ENCODE data around the gene APBA2. TPM values are rescaled to one million over a fixed set of nuclear protein-coding genes. Genes with fewer than 3 reads are reported as not detected.

APBA2 gene
- total RNA-seq, 1 donor from 2014 or later, result 41.0 TPM

DNA sequence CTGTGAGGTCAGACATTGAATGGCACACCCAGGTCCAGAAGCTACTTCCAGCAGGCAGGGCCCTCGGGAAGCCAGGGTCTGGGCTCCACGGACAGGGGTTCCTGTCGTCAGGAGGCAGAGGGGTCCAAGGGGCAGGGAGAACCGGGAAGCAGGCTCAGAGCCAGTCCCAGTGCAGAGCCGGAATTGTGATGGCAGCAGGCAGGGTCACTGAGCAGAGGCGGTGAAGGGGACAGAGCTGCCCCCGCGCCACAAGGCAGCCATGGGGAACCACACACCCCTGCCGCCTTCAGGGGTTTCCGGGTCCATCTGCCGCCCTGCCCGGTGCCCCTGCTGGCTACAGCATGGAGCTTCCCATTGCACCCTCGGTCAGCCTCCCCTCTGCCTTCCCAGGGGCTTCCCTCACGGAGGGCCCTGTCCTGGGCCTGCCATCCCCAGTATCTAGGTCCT, 247.0 kb downstream of the APBA2 start:
- no peak for DNase-seq (ENCODE audit: low spot score, unreplicated experiment)
- H3K4me1 Mint-ChIP-seq (ENCODE audit: low read depth), result no peaks in the 10 kb centered on the region
- H3K36me3 Mint-ChIP-seq (ENCODE audit: insufficient read depth), result no peaks in the 10 kb centered on the region
- H3K4me3 Mint-ChIP-seq (ENCODE audit: low read depth), result no peak overlapping the region
- H3K27ac Mint-ChIP-seq, result no peak overlapping the region
- no peaks in the 10 kb centered on the region for H3K9me3 Mint-ChIP-seq (ENCODE audit: low read depth)
- TF ChIP-seq CTCF (IDR thresholded peaks at IDR 0.05; ENCODE audit: unreplicated experiment), result no peak
- H3K27me3 Mint-ChIP-seq, result peaks cover 19% of the 10 kb centered on the region

- Mint-ChIP-seq H3K4me1 (ENCODE audit: low read depth) (no peaks in the 10 kb centered on the region), H3K4me3 (ENCODE audit: low read depth) (no peak overlapping the region), H3K36me3 (ENCODE audit: insufficient read depth) (no peaks in the 10 kb centered on the region), H3K9me3 (ENCODE audit: low read depth) (no peaks in the 10 kb centered on the region), H3K27ac (no peak overlapping the region), H3K27me3 (peaks cover 20% of the 10 kb centered on the region)
- DNase-seq (ENCODE audit: low spot score, unreplicated experiment), result no peak
- TF ChIP-seq CTCF (IDR thresholded peaks at IDR 0.05; ENCODE audit: unreplicated experiment), result no peak
Measured at GRCh38 chr15:29133321-29133720, 247.5 kb downstream of the APBA2 start.

DNA sequence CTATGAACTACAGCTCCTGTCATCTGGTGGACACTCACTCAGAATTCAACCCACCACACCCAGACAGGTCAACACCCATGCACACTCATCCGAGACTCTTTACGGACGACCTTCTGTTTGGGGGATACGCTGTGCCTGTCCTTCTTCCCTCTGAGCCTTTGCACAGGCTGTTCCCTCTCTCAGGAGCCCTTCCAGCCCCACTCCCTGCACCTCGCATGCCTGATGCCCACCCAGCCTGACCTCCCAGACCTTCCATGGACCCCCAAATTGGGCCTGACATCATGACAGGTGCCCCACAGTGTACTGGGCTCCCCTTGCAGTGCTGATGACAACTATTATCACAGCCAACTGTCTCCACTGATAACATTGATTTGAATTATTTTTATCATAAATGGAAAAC, 248.0 kb downstream of the APBA2 start:
- Mint-ChIP-seq H3K27me3 (peaks cover 25% of the 10 kb centered on the region), H3K36me3 (ENCODE audit: insufficient read depth) (no peaks in the 10 kb centered on the region), H3K4me3 (ENCODE audit: low read depth) (no peak overlapping the region), H3K9me3 (ENCODE audit: low read depth) (no peaks in the 10 kb centered on the region), H3K4me1 (ENCODE audit: low read depth) (peaks cover 3% of the 10 kb centered on the region), H3K27ac (no peak overlapping the region)
- DNase-seq (ENCODE audit: low spot score, unreplicated experiment), result no peak
- no peak for TF ChIP-seq CTCF (IDR thresholded peaks at IDR 0.05; ENCODE audit: unreplicated experiment)

- DNase-seq (ENCODE audit: low spot score, unreplicated experiment), result no peak
- TF ChIP-seq CTCF (IDR thresholded peaks at IDR 0.05; ENCODE audit: unreplicated experiment), result no peak
- Mint-ChIP-seq H3K4me1 (ENCODE audit: low read depth) (peaks cover 4% of the 10 kb centered on the region), H3K9me3 (ENCODE audit: low read depth) (no peaks in the 10 kb centered on the region), H3K27me3 (peaks cover 25% of the 10 kb centered on the region), H3K36me3 (ENCODE audit: insufficient read depth) (no peaks in the 10 kb centered on the region), H3K4me3 (ENCODE audit: low read depth) (no peak overlapping the region), H3K27ac (no peak overlapping the region)
Measured at GRCh38 chr15:29134239-29134638, 248.5 kb downstream of the APBA2 start.

DNA sequence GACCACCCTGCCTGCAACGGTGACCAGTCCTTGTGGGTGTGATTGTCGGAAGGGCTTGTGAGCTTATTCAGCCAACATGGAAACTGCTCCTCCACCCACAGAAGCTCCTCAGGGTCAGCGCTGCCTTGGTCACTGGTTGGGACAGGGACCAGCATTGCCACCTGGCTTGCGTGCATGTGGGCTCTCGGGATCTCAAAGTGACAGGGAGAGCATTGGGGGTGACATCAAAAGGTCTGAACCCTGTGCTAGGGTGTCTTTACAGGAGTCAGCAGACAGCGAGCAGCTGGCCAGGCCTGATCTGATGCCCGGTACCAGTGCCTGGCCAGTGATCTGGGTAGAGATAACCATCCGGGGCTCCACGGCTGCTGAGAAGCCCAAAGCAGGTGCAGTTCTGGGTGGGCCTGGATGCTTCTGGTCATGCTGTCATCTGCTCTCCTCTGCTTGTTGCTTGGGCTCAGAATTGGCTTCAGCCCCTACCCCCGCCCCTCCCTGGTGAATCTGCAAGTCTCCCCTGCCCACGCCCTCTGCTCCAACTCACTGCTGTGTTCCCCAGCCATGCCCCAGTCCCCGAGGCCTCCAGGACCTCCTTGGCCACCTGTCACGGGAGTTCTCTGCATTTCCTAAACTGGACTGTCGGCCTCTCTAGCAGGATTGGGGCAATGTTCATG, 249.0 kb downstream of the APBA2 start:
- Mint-ChIP-seq H3K36me3 (ENCODE audit: insufficient read depth) (no peaks in the 10 kb centered on the region), H3K9me3 (ENCODE audit: low read depth) (no peaks in the 10 kb centered on the region), H3K4me1 (ENCODE audit: low read depth) (peaks cover 5% of the 10 kb centered on the region), H3K4me3 (ENCODE audit: low read depth) (no peak overlapping the region), H3K27ac (no peak overlapping the region), H3K27me3 (peaks cover 22% of the 10 kb centered on the region)
- DNase-seq (ENCODE audit: low spot score, unreplicated experiment), result no peak
- TF ChIP-seq CTCF (IDR thresholded peaks at IDR 0.05; ENCODE audit: unreplicated experiment), result no peak

Data from progenitor cell of endocrine pancreas (in vitro differentiated cells).